Adipocyte (in vitro differentiated cells): Measurements from ENCODE around the gene TMEM164.

Experiments
- DNase-seq: peaks from one replicate; pipeline ENCODE4 v3.0.0-alpha.2; 2015; ENCODE audit warnings: low read depth
- H3K27me3 ChIP-seq: replicated peaks from 2 replicates; pipeline ENCODE4 v1.7.0; 2013; ENCODE audit warnings: mild to moderate bottlenecking, low read length, moderate library complexity; ENCODE audit not compliant: control insufficient read depth, insufficient read depth
- H3K36me3 ChIP-seq: 2 replicates; pipeline ENCODE4 v1.7.0; 2013; ENCODE audit warnings: low read length, mild to moderate bottlenecking, moderate library complexity; ENCODE audit not compliant: control insufficient read depth, insufficient read depth, severe bottlenecking
- H3K4me1 ChIP-seq: 2 replicates; pipeline ENCODE4 v1.7.0; 2013; ENCODE audit warnings: mild to moderate bottlenecking, low read length, moderate library complexity; ENCODE audit not compliant: control insufficient read depth, insufficient read depth
- H3K4me3 ChIP-seq: 2 replicates; pipeline ENCODE4 v1.7.0; 2013; ENCODE audit warnings: mild to moderate bottlenecking, low read length, moderate library complexity
- H3K9ac ChIP-seq: 2 replicates; pipeline ENCODE4 v1.7.0; 2013; ENCODE audit warnings: mild to moderate bottlenecking, low read length, moderate library complexity
- H3K9me3 ChIP-seq: 2 replicates; pipeline ENCODE4 v1.7.0; 2013; ENCODE audit warnings: mild to moderate bottlenecking, low read length, moderate library complexity; ENCODE audit not compliant: control insufficient read depth

TMEM164 gene

DNA sequence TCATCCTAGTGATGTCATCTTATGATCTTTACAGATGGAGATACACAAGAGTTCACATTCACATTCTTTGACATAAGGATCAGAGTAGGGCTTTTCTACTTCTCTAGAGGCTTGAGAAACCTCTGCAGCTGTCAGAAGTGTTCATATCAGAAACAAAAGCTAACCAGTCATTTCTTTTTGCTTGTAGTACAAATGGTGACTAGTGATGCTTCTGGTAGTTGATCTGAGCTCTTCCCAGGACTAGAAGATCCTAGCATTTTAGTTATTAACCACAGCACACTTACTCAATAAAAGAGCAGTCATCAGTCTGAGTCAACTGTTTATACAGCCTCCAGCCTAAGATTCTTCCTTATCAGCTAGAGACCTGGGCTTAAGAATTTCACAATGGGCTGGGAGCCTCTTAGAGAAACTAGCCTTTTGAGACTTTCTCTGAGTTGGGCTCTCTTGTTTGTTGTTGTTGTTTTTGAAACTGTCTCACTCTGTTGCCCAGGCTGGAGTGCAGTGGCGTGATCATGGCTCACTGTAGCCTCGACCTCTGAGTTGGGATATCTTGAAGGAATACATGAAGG is 84.1 kb downstream of the TMEM164 start:
- H3K4me1 ChIP-seq, result peaks cover 27% of the 10 kb centered on the region
- DNase-seq, result peak; percentile 75
- H3K9ac ChIP-seq, result peak overlapping the region; percentile 45
- H3K27me3 ChIP-seq, result peaks cover 3% of the 10 kb centered on the region
- H3K9me3 ChIP-seq, result no peaks in the 10 kb centered on the region
- H3K4me3 ChIP-seq, result no peak overlapping the region
- H3K36me3 ChIP-seq, result no peaks in the 10 kb centered on the region

DNA sequence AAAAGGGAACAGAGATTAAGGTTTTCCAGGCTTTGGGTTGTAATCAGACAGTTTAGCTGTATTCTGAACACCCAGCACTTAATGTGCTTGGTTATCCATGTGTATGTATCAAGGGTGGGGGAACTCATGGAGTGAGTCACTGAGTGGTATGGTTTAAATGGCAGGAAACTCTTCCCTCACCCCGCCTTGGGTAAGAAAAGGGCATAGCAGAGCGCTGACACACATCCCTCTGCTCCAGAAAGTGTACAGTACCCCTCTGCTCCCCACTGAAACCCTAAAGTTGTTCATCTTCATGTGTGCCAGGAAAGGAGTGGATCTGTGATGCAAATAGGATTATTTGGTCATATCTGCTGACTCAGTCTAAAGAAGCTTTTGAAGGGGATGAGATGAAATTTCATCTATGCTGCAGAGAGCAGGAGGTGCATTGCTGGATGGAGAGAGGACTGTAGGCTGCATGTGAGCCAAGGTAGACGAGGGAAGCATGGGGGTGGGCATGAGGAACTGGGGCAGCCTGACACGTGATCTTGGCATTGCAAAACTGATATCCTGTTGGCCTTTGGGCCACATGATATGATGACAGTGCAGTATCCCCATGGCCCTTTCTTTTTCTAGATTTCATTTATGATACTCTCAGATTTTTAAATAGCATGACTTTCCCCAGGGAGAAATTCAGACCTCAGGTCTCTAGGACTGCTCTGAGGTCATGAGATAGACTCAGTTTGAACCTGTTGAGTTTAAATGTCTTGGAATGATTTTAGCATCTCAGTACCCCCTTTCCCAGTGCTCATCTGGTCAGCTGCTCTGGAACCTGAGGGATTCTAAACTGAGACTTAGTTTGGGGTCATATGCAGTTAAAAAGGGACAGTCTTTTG is 84.8 kb downstream of the TMEM164 start:
- peak overlapping the region; percentile 45 for H3K9ac ChIP-seq
- H3K27me3 ChIP-seq, result peaks cover 3% of the 10 kb centered on the region
- H3K4me1 ChIP-seq, result peaks cover 22% of the 10 kb centered on the region
- DNase-seq, result peak; percentile 70
- H3K4me3 ChIP-seq, result no peak overlapping the region
- no peaks in the 10 kb centered on the region for H3K36me3 ChIP-seq
- no peaks in the 10 kb centered on the region for H3K9me3 ChIP-seq

DNA sequence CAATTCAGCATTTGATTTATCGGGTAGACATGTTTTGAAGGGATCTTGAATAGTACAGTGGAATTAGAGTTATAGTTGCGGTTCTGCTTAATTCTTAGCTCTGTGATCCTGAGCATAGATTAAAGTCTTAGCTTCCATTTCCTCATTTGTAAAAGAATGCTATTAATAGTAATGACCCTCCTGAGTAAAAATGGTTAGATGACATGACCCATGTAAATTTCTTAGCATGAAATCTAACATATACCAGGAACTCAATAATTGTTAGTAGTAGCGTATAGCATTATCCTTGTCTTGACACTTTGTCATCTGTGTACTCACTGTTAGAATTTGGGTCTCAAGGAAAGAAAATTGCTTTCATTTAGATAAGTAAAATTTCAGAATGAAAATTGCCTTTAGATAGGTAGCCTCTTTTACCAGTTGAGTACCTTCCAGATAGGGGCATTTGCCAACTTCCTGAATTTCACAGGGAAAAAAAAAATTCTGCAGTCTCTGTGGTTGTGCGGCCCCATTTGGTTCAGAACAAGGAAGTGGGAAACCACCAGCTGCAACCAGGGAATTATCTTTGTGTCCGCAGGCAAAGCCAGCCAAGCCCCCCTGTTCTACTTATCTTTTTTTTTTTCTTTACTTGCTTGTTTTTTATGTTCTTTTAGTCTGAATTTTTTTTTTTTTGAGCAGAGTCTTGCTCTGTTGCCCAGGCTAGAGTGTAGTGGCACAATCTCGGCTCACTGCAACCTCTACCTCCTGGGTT is 86.9 kb downstream of the TMEM164 start:
- Histone ChIP-seq H3K27me3 (peaks cover 3% of the 10 kb centered on the region), H3K9me3 (no peaks in the 10 kb centered on the region), H3K36me3 (no peaks in the 10 kb centered on the region), H3K4me1 (peaks cover 20% of the 10 kb centered on the region), H3K4me3 (no peak overlapping the region), H3K9ac (no peak overlapping the region)
- DNase-seq, result no peak

DNA sequence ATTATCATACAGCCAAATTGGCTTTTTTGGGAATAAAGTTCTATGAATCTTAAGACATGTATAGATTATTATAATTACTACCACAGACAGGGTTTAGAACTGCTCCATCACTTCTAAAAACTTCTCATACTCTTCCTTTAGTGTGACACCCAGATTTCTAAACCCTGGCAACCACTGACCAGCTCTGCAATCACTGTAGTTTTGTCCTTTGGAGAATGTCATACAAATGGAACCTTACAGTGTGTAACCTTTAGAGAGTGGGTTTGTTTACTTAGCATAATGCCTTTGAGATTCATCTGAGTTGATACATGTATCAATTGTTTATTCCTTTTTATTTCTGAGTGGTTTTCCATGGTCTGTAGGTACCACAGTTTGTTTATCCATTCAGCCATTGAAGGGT is 95.0 kb downstream of the TMEM164 start:
- Histone ChIP-seq H3K36me3 (no peaks in the 10 kb centered on the region), H3K4me3 (no peak overlapping the region), H3K27me3 (no peaks in the 10 kb centered on the region), H3K9me3 (no peaks in the 10 kb centered on the region), H3K9ac (no peak overlapping the region), H3K4me1 (no peaks in the 10 kb centered on the region)
- no peak for DNase-seq

DNA sequence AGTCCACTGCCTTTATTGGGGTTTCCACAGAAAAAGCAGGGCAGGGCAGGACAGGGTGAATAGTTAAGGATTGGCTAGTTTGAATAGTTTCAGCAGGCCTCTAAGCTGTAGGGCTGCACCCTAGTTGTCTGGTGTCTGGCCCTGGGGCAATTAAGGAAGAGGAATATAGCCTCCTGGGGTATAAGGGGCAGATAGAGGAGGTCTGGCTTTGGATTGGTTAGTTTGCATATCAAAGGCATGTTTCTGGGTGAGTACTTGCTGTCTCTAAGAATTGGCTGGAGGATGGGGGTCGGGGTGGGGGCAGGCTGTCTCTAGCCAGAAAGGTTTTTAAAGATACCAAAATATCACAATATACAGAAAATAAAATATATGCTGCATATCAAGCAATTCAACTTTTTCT is 100.4 kb downstream of the TMEM164 start:
- no peak for DNase-seq
- Histone ChIP-seq H3K4me1 (peaks cover 6% of the 10 kb centered on the region), H3K4me3 (no peak overlapping the region), H3K36me3 (no peaks in the 10 kb centered on the region), H3K27me3 (no peaks in the 10 kb centered on the region), H3K9ac (no peak overlapping the region), H3K9me3 (no peaks in the 10 kb centered on the region)

DNA sequence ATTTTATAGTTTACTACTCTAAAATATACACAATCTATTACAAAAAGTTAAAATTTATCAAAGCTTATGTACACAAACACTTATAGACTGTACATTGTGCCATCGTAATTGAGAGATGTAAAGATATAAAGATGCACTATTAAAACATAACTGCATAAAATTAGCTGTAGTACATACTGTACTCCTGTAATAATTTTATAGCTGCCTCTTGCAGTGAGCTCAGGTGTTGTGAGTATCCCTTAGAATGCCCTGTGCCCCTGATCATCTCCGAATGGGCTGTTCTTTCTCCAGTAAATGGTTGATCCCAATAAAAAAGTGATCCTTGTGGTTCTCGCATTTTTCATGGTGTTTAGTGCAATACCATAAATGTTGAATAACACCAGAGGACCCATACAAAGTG is 101.2 kb downstream of the TMEM164 start:
- no peaks in the 10 kb centered on the region for H3K9me3 ChIP-seq
- peaks cover 13% of the 10 kb centered on the region for H3K4me1 ChIP-seq
- no peak for DNase-seq
- no peak overlapping the region for H3K9ac ChIP-seq
- no peak overlapping the region for H3K4me3 ChIP-seq
- H3K36me3 ChIP-seq, result no peaks in the 10 kb centered on the region
- H3K27me3 ChIP-seq, result no peaks in the 10 kb centered on the region

DNA sequence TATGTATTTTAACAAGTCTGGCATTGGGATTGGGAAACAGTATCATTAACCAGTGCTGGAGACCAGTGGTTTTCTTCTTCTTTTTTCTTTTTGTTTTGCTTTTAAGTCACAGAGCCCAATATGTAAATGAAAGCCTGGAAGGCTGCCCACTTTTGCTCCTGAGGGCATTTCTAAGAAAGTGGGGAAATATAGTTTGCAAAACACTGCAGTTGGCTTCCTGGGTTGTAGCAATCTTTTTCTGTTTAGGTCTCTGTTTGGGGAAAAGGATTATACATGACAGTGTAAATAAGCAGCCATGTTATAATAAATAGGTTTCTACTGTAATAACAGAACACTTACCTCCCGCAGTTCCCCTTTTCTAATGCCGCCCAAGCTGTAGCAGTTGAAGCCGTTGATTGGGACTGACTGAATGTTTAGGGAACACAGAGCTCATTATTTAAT is 105.5 kb downstream of the TMEM164 start:
- peak; percentile 66 for DNase-seq
- H3K27me3 ChIP-seq, result peaks cover 10% of the 10 kb centered on the region
- H3K9me3 ChIP-seq, result no peaks in the 10 kb centered on the region
- no peak overlapping the region for H3K4me3 ChIP-seq
- peaks cover 13% of the 10 kb centered on the region for H3K4me1 ChIP-seq
- peaks cover 14% of the 10 kb centered on the region for H3K36me3 ChIP-seq
- no peak overlapping the region for H3K9ac ChIP-seq

DNA sequence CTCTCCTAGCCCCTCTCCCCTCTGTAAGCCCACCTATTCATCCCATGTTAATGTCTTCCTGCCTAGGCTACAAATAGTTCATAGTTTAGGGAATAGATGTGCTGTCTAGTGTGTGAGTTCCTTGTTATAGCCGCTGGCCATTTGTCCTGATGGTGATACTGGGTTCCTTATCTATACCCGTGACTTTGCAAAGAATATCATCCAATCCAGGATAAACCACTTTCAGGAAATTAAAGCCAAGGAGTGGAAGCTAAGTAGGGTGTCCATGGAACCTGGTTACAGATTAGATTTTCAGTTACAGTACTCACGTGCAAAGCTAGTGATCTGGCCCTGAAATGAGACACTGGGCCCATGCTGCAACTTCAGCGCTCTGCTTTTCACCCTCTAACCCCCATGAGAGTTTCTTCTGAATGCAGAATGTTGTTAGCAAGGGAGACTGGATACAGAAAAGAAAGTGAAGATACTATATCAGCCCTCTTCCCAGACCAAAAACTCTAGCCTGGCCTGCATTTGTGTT is 111.4 kb downstream of the TMEM164 start:
- Histone ChIP-seq H3K4me3 (no peak overlapping the region), H3K9me3 (no peaks in the 10 kb centered on the region), H3K4me1 (no peaks in the 10 kb centered on the region), H3K36me3 (peaks cover 19% of the 10 kb centered on the region), H3K27me3 (peaks cover 21% of the 10 kb centered on the region), H3K9ac (no peak overlapping the region)
- DNase-seq, result no peak

DNA sequence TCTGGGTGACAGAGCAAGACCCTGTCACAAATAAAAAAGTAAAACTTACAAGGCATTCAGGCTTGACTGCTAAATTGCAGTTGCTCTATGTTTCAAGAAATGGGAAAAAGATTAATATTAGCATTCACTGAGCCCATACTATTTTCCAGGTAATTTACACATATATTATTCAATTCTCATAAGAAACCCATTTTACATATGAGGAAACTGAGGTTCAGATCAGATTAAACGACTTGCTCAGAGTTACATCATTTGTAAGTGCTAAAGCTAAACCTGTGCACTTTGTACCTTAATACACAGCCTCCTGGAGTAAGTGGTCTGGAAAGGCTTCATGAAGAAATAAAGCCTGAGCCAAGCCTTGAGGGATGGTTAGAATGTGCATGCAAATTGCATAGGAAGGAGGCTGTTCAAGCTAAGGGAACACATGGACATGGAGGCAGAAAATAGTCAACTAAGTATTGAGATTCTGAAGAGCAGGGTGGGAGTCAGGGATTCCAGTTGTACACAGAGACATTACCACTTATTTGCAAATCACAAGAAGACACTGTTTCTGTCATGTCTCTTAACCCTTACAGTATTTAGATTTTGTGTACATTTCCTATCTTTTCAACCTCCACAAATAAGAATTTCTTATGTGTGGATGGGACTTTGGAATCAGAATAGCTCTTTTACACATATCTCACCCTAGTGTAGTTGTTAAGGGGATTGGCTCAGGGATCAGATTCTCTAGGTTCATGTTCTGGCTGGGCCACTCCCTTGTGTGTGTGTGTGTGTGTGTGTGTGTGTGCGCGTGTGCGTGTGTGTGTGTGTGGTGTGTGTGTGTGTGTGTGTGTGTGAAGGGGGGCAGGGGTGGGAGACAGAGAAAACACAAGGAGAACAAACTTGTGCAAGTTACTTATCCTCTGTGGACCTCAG is 113.4 kb downstream of the TMEM164 start:
- H3K9ac ChIP-seq, result no peak overlapping the region
- peaks cover 18% of the 10 kb centered on the region for H3K27me3 ChIP-seq
- no peak overlapping the region for H3K4me3 ChIP-seq
- peaks cover 6% of the 10 kb centered on the region for H3K4me1 ChIP-seq
- H3K36me3 ChIP-seq, result peaks cover 13% of the 10 kb centered on the region
- H3K9me3 ChIP-seq, result no peaks in the 10 kb centered on the region
- DNase-seq, result no peak

DNA sequence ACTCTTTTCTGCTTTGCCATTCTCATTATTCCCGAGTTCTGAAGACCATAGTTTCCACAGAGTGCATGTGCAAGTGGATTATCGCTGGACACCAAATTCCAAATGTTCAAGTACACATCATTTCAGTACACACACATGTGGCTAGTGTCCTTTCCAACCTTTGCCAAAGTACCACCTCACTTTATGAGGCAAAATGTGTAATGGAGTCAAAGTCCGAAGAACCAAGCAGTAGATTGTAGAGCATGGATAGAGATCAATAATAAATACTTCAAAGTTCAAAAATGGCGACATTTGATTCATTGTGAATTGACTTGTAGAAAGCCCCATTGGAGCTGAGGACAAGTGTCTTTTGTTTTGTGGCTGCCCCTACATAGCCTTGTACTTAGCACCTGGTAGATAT is 115.6 kb downstream of the TMEM164 start:
- peaks cover 6% of the 10 kb centered on the region for H3K36me3 ChIP-seq
- H3K4me3 ChIP-seq, result no peak overlapping the region
- H3K9me3 ChIP-seq, result peaks cover 3% of the 10 kb centered on the region
- H3K4me1 ChIP-seq, result peaks cover 6% of the 10 kb centered on the region
- DNase-seq, result no peak
- no peak overlapping the region for H3K9ac ChIP-seq
- peaks cover 10% of the 10 kb centered on the region for H3K27me3 ChIP-seq
